ENCODE data around the gene ARHGAP12.

GRCh38 chr10:31954410-31955191 lies 26.0 kb upstream of the ARHGAP12 start:
- TF ChIP-seq CTCF (IDR thresholded peaks at IDR 0.05; ENCODE audit: insufficient read depth, low read length, poor library complexity, severe bottlenecking) (no peak), EZH2phosphoT487 (conservative IDR thresholded peaks at IDR 0.05; ENCODE audit: low read length) (no peak)

All from SU-DHL-6 (cell line).